HUES48 (cell line): ENCODE measurements around the gene RAB4A.
"Not testable (repeated sequence)": the region's sequence is repeated elsewhere in the genome, so short reads cannot be mapped to it uniquely, and the experiment has no call there.

Source experiments
- H3K27ac ChIP-seq: one replicate; pipeline ENCODE4 v1.7.0; 2013; ENCODE audit warnings: low read depth, low read length, inconsistent platforms
- H3K27me3 ChIP-seq: 2 replicates; pipeline ENCODE4 v1.6.1; 2013; ENCODE audit warnings: mild to moderate bottlenecking, low read length; ENCODE audit not compliant: control insufficient read depth, insufficient read depth
- H3K36me3 ChIP-seq: 2 replicates; pipeline ENCODE4 v1.6.1; 2013; ENCODE audit warnings: low read length; ENCODE audit not compliant: control insufficient read depth, insufficient read depth
- H3K4me1 ChIP-seq: 2 replicates; pipeline ENCODE4 v1.6.1; 2013; ENCODE audit warnings: mild to moderate bottlenecking, low read length; ENCODE audit not compliant: control insufficient read depth, insufficient read depth
- H3K4me3 ChIP-seq: 2 replicates; pipeline ENCODE4 v1.5.1; 2013; ENCODE audit warnings: mild to moderate bottlenecking, low read depth, low read length
- H3K9ac ChIP-seq: 2 replicates; pipeline ENCODE4 v1.6.1; 2013; ENCODE audit warnings: mild to moderate bottlenecking, low read depth, low read length, moderate library complexity
- H3K9me3 ChIP-seq: 2 replicates; pipeline ENCODE4 v1.6.1; 2013; ENCODE audit warnings: low read length; ENCODE audit not compliant: control insufficient read depth, insufficient read depth

Gene RAB4A

DNA sequence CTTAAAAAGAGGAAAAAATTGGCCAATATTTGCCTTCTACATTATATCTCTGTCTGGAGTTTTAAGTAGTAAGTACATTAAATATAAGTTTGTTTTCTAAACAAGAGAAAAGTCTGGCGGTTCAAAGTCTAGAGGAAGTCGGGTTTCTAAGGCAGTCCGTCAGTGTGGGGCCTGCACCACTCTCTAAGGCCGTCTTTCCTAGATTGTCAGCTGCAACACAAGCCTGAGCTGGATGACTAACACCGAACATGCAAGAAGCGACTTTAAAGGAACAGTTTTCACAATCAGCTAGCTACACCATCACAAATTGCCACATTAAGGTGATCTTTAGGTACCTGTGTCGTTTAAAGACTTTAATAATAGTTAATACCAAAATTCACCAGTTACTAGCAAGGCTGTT lies 52.3 kb downstream of the RAB4A start:
- no peaks in the 10 kb centered on the region for H3K4me1 ChIP-seq
- H3K4me3 ChIP-seq, result no peak overlapping the region
- no peak overlapping the region for H3K27ac ChIP-seq
- H3K9me3 ChIP-seq, result no peaks in the 10 kb centered on the region
- no peak overlapping the region for H3K9ac ChIP-seq
- peaks cover 51% of the 10 kb centered on the region for H3K36me3 ChIP-seq
- H3K27me3 ChIP-seq, result no peaks in the 10 kb centered on the region

DNA sequence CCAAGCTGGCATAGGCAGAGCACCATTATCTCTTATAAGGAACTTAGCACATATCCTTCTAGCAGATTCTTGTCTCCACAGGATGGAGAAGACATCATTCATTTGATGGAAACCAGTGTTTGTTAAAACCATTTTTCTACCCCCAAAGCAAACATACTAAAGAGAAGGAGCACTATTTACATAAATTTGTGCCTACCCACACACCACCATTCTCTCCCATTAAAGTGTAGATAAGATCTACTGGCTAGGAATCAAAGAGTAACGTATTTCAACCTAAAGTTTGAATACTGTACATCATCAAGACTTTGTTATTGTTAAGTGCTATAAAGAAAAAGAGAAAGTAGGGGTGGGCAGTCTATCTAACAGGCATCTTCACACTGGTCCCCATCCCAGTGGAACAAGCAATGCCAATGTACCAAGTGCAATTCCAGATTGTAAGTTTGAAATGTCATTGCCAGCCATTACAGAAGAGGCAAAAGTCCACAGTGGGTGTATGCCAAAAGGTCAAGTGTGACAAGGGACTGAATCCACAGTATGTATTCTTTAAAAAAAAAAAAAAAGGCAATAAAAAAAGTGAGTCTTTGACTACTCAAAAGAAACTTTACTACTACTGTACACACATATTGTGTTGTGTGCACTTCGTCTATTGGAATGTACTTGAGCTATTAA lies 53.1 kb downstream of the RAB4A start:
- Histone ChIP-seq H3K27ac (no peak overlapping the region), H3K36me3 (peaks cover 51% of the 10 kb centered on the region), H3K9ac (no peak overlapping the region), H3K9me3 (no peaks in the 10 kb centered on the region), H3K4me1 (no peaks in the 10 kb centered on the region), H3K4me3 (no peak overlapping the region), H3K27me3 (no peaks in the 10 kb centered on the region)

DNA sequence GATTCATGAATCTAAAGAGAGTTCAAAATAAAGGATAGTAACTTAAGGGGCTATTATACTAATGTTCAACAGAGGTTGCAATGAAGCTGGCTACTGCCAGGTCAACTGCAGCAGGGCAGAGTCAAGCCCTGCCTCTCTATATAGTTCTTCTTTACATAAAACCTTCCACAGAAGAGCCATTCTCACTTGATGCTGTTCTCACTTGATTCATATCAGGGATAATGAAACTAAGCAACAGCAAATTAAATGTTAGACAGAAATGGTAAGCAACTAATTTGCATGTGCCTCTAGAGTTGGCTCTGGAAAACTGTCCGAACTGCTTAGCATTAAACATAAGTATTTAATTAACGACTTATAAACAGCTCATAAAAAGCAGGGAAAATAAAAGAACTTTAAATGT lies 54.5 kb downstream of the RAB4A start:
- H3K4me1 ChIP-seq, result no peaks in the 10 kb centered on the region
- H3K9ac ChIP-seq, result no peak overlapping the region
- H3K4me3 ChIP-seq, result no peak overlapping the region
- H3K9me3 ChIP-seq, result no peaks in the 10 kb centered on the region
- peaks cover 51% of the 10 kb centered on the region for H3K36me3 ChIP-seq
- no peak overlapping the region for H3K27ac ChIP-seq
- no peaks in the 10 kb centered on the region for H3K27me3 ChIP-seq

DNA sequence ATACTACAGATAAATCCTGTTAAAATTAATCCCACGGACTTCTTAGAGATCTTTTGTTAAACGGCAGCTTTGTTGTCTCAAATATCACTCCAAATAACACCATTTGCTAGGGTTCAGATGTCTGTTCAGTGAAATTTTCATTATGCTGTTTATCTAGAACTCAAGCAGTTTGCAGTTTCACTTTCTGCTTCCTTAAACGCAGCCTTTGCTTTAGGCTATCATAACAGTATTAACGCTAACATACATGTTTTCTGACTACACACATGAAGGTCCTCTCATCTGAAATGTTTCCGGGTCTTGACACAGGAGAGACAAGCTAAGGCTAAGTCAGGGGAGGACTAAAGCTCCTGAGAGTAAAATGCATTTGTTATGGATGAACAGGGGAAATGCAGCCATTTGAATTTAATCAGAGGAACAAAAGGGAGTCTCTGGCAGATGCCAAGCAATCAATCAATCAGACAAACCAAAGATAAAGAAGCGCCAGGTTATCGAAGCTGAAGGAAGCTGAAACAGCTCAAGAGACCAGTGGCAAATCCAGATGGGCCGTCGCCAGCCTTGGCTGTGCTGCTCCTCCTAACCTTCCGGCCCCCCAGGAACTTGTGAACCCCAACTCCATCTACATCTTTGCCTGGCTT lies 55.1 kb downstream of the RAB4A start:
- Histone ChIP-seq H3K27ac (no peak overlapping the region), H3K9me3 (no peaks in the 10 kb centered on the region), H3K36me3 (peaks cover 51% of the 10 kb centered on the region), H3K4me1 (no peaks in the 10 kb centered on the region), H3K4me3 (no peak overlapping the region), H3K27me3 (no peaks in the 10 kb centered on the region), H3K9ac (no peak overlapping the region)

DNA sequence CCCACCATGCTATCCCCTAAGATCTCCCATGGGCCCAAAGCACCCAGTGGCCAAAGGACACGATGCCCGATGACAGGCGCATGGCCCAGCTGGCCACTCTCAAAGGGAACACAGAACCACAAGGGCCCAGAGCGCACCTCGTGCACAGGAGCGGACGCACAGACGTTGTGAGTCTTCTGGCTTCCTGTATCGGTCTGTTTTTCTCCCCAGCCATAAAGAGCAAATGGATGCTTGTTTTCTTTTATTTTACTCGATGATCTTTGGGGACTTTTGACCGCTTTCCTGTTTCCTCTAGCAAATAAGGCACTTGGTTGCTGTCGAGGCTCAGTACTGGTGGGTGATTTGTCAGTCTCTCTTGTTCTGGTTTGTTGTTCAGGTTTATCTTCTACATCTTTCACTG lies 55.7 kb downstream of the RAB4A start:
- no peaks in the 10 kb centered on the region for H3K27me3 ChIP-seq
- peaks cover 47% of the 10 kb centered on the region for H3K36me3 ChIP-seq
- H3K27ac ChIP-seq, result no peak overlapping the region
- no peaks in the 10 kb centered on the region for H3K4me1 ChIP-seq
- no peaks in the 10 kb centered on the region for H3K9me3 ChIP-seq
- no peak overlapping the region for H3K9ac ChIP-seq
- no peak overlapping the region for H3K4me3 ChIP-seq

DNA sequence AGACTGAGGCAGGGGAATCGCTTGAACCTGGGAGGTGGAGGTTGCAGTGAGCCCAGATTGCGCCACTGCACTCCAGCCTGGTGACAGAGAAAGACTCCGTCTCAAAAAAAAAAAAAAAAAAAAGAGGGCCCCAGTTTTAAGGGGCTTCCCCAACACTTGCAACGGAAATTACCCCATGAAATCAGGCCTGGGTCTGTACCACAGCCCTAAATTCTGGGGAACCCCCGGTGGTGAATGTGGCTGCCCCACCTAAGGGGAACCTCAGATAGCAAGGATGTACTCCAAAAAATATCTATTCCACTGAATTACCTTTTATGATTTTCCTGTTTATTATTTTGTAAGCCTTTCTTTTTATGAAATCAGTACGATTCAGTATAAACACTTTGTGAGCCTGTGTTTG lies 56.9 kb downstream of the RAB4A start:
- not testable (repeated sequence) for H3K27ac ChIP-seq, H3K4me3 ChIP-seq, H3K9ac ChIP-seq, H3K4me1 ChIP-seq, H3K27me3 ChIP-seq, H3K9me3 ChIP-seq
- H3K36me3 ChIP-seq, result peaks cover 37% of the 10 kb centered on the region

DNA sequence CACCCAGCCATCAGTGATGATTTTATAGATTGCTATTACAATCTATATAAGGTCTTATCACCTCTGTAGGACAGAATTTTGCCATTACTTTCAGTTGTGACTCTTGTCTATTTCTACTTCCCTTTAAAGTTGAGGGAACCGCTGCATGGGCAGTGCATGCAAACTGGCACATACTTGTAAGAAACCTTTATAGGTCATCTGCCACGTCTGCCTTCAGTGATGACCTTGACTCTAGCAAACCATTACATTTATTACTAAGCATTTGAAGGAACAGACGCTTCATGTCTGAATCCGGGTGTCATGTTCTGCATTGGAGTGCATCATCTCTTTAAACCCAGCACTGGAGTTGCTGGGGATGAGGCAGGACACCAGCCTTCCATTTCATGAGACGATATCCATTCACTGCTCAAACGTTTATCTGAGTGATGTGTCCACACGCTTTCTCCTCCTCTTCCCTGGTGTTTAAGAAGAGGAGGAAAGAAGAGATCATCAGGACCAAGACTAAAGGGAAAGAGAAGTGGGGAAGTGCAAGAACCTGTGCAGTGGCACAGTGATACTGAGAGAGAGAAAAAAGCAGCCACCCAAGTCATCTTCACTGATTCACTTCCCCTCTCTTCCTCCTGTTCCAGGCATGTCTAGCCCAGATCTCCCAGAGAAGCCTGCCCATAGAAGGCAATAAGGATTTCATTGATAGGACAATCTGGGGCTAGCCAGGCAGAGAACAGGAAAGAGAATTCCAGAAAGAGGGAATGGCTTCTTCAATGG lies 57.9 kb downstream of the RAB4A start:
- Histone ChIP-seq H3K27ac (no peak overlapping the region), H3K9me3 (no peaks in the 10 kb centered on the region), H3K4me3 (no peak overlapping the region), H3K27me3 (no peaks in the 10 kb centered on the region), H3K36me3 (peaks cover 28% of the 10 kb centered on the region), H3K9ac (no peak overlapping the region), H3K4me1 (no peaks in the 10 kb centered on the region)

DNA sequence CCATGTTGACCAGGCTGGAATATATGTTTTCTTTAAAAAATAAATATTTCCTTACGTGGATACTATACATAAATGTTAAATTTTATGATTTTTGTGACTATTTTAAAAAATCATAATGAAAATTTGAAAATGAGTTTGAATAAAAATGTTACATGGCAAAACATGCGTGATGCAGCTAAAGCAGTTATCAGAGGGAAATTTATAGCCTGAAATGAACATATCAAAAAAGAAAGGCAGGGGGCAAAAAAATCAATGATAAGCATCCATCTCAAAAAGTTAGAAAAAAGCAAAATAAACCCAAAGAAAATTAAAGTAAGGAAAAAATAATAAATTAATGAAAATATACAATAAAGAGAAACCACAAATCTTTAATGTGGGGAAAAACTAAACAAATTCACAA lies 63.4 kb downstream of the RAB4A start:
- Histone ChIP-seq H3K9ac (no peak overlapping the region), H3K9me3 (no peaks in the 10 kb centered on the region), H3K36me3 (no peaks in the 10 kb centered on the region), H3K27ac (no peak overlapping the region), H3K4me3 (no peak overlapping the region), H3K27me3 (no peaks in the 10 kb centered on the region), H3K4me1 (no peaks in the 10 kb centered on the region; the same call in 1 of the 2 replicates)

DNA sequence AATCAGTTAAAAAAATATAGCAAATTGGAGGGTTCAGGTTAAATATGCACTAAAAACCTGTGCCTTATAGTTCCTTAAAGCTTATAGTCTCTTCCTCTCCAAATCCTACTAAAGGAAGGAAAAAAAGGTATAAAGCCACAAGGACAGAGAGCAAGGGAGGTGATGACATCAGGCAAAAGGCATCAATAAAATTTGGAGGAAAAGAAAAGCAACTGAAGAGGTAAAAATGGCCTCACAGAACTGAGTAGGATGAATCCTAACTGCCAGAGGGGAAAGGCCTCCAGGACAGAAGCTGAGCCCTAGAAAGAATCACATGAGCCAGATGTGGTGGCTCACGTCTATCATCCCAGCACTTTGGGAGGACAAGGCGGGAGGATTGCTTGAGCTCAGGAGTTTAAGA lies 63.8 kb downstream of the RAB4A start:
- no peak overlapping the region for H3K9ac ChIP-seq
- no peaks in the 10 kb centered on the region for H3K36me3 ChIP-seq
- no peak overlapping the region for H3K27ac ChIP-seq
- no peak overlapping the region for H3K4me3 ChIP-seq
- H3K27me3 ChIP-seq, result no peaks in the 10 kb centered on the region
- H3K9me3 ChIP-seq, result no peaks in the 10 kb centered on the region
- H3K4me1 ChIP-seq, result no peaks in the 10 kb centered on the region; the same call in 1 of the 2 replicates

DNA sequence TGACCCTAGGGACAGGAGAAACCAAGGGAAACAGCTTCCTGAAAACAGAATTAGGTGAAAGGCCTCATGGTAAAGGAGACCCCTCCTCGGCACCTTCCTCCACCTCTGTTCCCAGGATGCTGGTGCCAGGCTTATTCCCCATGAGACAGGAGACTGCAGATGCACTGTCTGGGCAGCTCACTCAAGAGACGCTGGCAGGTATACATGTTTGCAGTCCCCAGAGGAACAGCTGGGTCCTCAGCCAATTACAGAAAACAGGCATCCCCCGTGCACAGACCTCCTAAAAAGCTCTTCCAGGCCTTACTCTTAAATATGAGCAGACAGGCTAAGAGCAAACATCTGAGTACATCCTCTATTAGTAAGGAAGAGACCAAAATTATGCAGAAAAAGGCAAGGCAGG lies 65.4 kb downstream of the RAB4A start:
- no peaks in the 10 kb centered on the region for H3K27me3 ChIP-seq
- H3K9me3 ChIP-seq, result no peaks in the 10 kb centered on the region
- no peak overlapping the region for H3K27ac ChIP-seq
- H3K9ac ChIP-seq, result no peak overlapping the region
- H3K4me3 ChIP-seq, result no peak overlapping the region
- no peaks in the 10 kb centered on the region for H3K36me3 ChIP-seq
- H3K4me1 ChIP-seq, result peaks cover 7% of the 10 kb centered on the region; the same call in 1 of the 2 replicates

DNA sequence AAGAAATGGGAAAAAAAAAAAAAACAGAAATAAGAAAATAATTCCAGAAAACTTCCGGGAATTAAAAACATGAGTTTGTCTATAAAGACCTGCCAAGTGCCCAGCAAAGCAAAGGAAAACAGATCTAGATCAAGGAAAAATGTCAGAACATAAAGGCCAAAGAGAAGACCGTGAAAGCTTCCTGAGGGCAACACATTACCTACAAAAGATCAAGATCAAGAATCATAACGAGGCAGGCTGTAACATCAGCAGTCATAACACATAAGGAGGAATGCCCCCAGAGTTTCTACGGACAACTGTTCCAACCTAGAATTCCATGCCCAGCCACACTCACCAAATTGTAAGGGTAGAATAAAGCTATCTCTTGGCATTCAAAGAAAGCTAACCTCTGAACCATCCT lies 68.2 kb downstream of the RAB4A start:
- no peak overlapping the region for H3K9ac ChIP-seq
- no peaks in the 10 kb centered on the region for H3K9me3 ChIP-seq
- no peaks in the 10 kb centered on the region for H3K36me3 ChIP-seq
- peaks cover 10% of the 10 kb centered on the region for H3K27me3 ChIP-seq
- H3K27ac ChIP-seq, result no peak overlapping the region
- no peak overlapping the region for H3K4me3 ChIP-seq
- H3K4me1 ChIP-seq, result peaks cover 11% of the 10 kb centered on the region
